Neutrophil (primary cell): ENCODE results near the gene NUMA1.

ENCODE experiments used
- H3K27ac ChIP-seq: fragments of 200-600 bp; sonication (generic); 2 replicates; pipeline ENCODE4 v1.5.1; 2016; ENCODE audit warnings: mild to moderate bottlenecking, moderate library complexity
- H3K27me3 ChIP-seq: fragments of 200-600 bp; sonication (generic); 2 replicates; pipeline ENCODE4 v1.6.0; 2016; ENCODE audit warnings: mild to moderate bottlenecking
- H3K36me3 ChIP-seq: fragments of 200-600 bp; sonication (generic); 2 replicates; pipeline ENCODE4 v1.5.1; 2017
- H3K4me1 ChIP-seq, 2 experiments: fragments of 200-600 bp in 1 of 2; sonication (generic) in 1 of 2; 1 replicate in 1 of 2; 2 replicates in 1 of 2; pipeline versions ENCODE4 v1.5.1 to v1.6.1; 2013 to 2016; ENCODE audit warnings: low read depth in 1 of 2, low read length in 1 of 2, mild to moderate bottlenecking in 1 of 2, moderate library complexity in 1 of 2; ENCODE audit not compliant: control insufficient read depth in 1 of 2, insufficient read depth in 1 of 2
- H3K4me3 ChIP-seq, 2 experiments: fragments of 200-600 bp in 1 of 2; sonication (generic) in 1 of 2; 1 replicate in 1 of 2; 2 replicates in 1 of 2; pipeline ENCODE4 v1.5.1; 2013 to 2016; ENCODE audit warnings: low read depth in 1 of 2, low read length in 1 of 2, mild to moderate bottlenecking in 1 of 2, moderate library complexity in 1 of 2
- H3K9me3 ChIP-seq: fragments of 200-600 bp; sonication (generic); 2 replicates; pipeline ENCODE4 v1.5.1; 2016
- CTCF ChIP-seq: fragments of 200-600 bp; sonication (generic); IDR thresholded peaks from 2 replicates; pipeline ENCODE4 v1.5.1; 2016; ENCODE audit warnings: antibody characterized with exemption

Gene NUMA1

GRCh38 chr11:72014761-72015320, 65.5 kb downstream of the NUMA1 start:
- H3K4me1 ChIP-seq, result no peaks in the 10 kb centered on the region
- H3K36me3 ChIP-seq, result peaks cover 100% of the 10 kb centered on the region
- no peaks in the 10 kb centered on the region for H3K27me3 ChIP-seq
- H3K27ac ChIP-seq, result no peak overlapping the region
- H3K4me3 ChIP-seq, result no peak overlapping the region
- no peak for TF ChIP-seq CTCF
- no peaks in the 10 kb centered on the region for H3K9me3 ChIP-seq

GRCh38 chr11:72013765-72014711, 66.3 kb downstream of the NUMA1 start:
- no peak for TF ChIP-seq CTCF
- H3K4me1 ChIP-seq, result no peaks in the 10 kb centered on the region
- peaks cover 100% of the 10 kb centered on the region for H3K36me3 ChIP-seq
- no peak overlapping the region for H3K27ac ChIP-seq
- H3K4me3 ChIP-seq, result no peak overlapping the region
- H3K27me3 ChIP-seq, result no peaks in the 10 kb centered on the region
- no peaks in the 10 kb centered on the region for H3K9me3 ChIP-seq

GRCh38 chr11:72012897-72013721, 67.2 kb downstream of the NUMA1 start:
- Histone ChIP-seq H3K27me3 (no peaks in the 10 kb centered on the region), H3K4me3 (no peak overlapping the region), H3K4me1 (no peaks in the 10 kb centered on the region), H3K36me3 (peaks cover 100% of the 10 kb centered on the region), H3K9me3 (no peaks in the 10 kb centered on the region), H3K27ac (no peak overlapping the region)
- TF ChIP-seq CTCF, result no peak

- Histone ChIP-seq H3K27ac (no peak overlapping the region), H3K4me3 (no peak overlapping the region), H3K27me3 (no peaks in the 10 kb centered on the region), H3K4me1 (no peaks in the 10 kb centered on the region), H3K9me3 (no peaks in the 10 kb centered on the region), H3K36me3 (peaks cover 100% of the 10 kb centered on the region)
- no peak for TF ChIP-seq CTCF
These were observed 68.2 kb downstream of the NUMA1 start for GRCh38 chr11:72012091-72012630.

GRCh38 chr11:72010529-72011233, 69.7 kb downstream of the NUMA1 start:
- Histone ChIP-seq H3K27me3 (no peaks in the 10 kb centered on the region), H3K27ac (peak overlapping the region; percentile 9), H3K9me3 (no peaks in the 10 kb centered on the region), H3K4me1 (no peaks in the 10 kb centered on the region), H3K36me3 (peaks cover 100% of the 10 kb centered on the region), H3K4me3 (no peak overlapping the region)
- TF ChIP-seq CTCF, result no peak
